Stomach (tissue), 9 donors: ENCODE measurements around the gene EGLN2. TPM values are rescaled to one million over a fixed set of nuclear protein-coding genes. Genes with fewer than 3 reads are reported as not detected.

Experiments used
- DNase-seq, 2 donors: peaks; one replicate each; pipeline versions ENCODE4 v3.0.0 to v3.0.0-alpha.2; 2013 to 2019
- H3K27ac ChIP-seq, 5 donors: fragments of 200-600 bp in 4 of 5; sonication (generic) in 4 of 5; one replicate each; pipeline ENCODE4 v1.5.1; 2013 to 2019; ENCODE audit warnings: mild to moderate bottlenecking in 1 of 5, moderate library complexity in 1 of 5
- H3K27me3 ChIP-seq, 3 donors: fragments of 200-600 bp; sonication (generic); one replicate each; pipeline ENCODE4 v1.5.1; 2017 to 2019; ENCODE audit warnings: mixed run types in 1 of 3
- H3K36me3 ChIP-seq, 4 donors: fragments of 200-600 bp; sonication (generic); 1 replicate in 3 of 4; 2 replicates in 1 of 4; pipeline ENCODE4 v1.5.1; 2016 to 2019
- H3K4me1 ChIP-seq, 4 donors: fragments of 200-600 bp; sonication (generic); one replicate each; pipeline ENCODE4 v1.5.1; 2016 to 2019
- H3K4me3 ChIP-seq, 4 donors: fragments of 200-600 bp; sonication (generic) in 3 of 4; one replicate each; pipeline ENCODE4 v1.5.1; 2016 to 2019; ENCODE audit warnings: mild to moderate bottlenecking in 1 of 4
- H3K9me3 ChIP-seq, 4 donors: fragments of 200-600 bp; sonication (generic); one replicate each; pipeline ENCODE4 v1.5.1; 2016 to 2019
- EP300 ChIP-seq: sonication (generic); formaldehyde crosslinking; IDR thresholded peaks from one replicate; pipeline ENCODE4 v1.6.1; 2017; ENCODE audit warnings: antibody characterized with exemption
- POLR2A ChIP-seq, 4 donors: fragments of 450-650 bp; IDR thresholded peaks; one replicate each; pipeline ENCODE4 v1.6.1; 2016; ENCODE audit warnings: antibody characterized with exemption in 4 of 4, control low read depth in 2 of 4, mild to moderate bottlenecking in 1 of 4, moderate library complexity in 1 of 4
- POLR2AphosphoS5 ChIP-seq, 3 donors: sonication (generic); formaldehyde crosslinking; IDR thresholded peaks; one replicate each; pipeline ENCODE4 v1.6.1; 2016; ENCODE audit warnings: antibody characterized with exemption in 3 of 3
- WGBS, 5 donors: extraction: QIAGEN DNeasy Blood & Tissue Kit in 3 of 5; methylation state at CpG; one replicate each; pipeline versions ENCODE4 v1.1.5 to v1.1.7; 2013 to 2018; 5-methylcytosine and 5-hydroxymethylcytosine counted together
- intact Hi-C: fragments of 100-400 bp; cut with DNase I; formaldehyde crosslinking; loops from one replicate; pipeline ENCODE4 v1.15.1; 2023; ENCODE audit warnings: low total_unique reads
- polyA plus RNA-seq, 3 donors: library from polyadenylated mRNA; stranded (reverse); fragments of 200-250 nt; gene quantifications; one replicate each; pipeline ENCODE4 v1.2.3, GENCODE V29; 2013
- total RNA-seq, 5 donors: library from RNA; depleted of rRNA; stranded (reverse); fragments of >200 nt; gene quantifications; one replicate each; pipeline versions ENCODE4 v1.1.0 to v1.2.3, GENCODE V29; 2014 to 2016
- TF ChIP-seq, protein P1 (sequence below), 7 experiments: fragments of 450-650 bp in 4 of 7; fragments of 200-600 bp in 3 of 7; sonication (generic) in 3 of 7; IDR thresholded peaks; one replicate each; pipeline ENCODE4 v1.5.1; 2016 to 2019; ENCODE audit warnings: antibody characterized with exemption in 7 of 7, control low read depth in 2 of 7, mild to moderate bottlenecking in 1 of 7
- donor health status: healthy with polysubstance abuse.
- donor health status: Bipolar disorder and iron deficiency.
- donor health status: healthy.

Gene EGLN2
- total and polyA plus RNA-seq, 8 donors: 30.0 to 115 (median 71.4) TPM

DNA sequence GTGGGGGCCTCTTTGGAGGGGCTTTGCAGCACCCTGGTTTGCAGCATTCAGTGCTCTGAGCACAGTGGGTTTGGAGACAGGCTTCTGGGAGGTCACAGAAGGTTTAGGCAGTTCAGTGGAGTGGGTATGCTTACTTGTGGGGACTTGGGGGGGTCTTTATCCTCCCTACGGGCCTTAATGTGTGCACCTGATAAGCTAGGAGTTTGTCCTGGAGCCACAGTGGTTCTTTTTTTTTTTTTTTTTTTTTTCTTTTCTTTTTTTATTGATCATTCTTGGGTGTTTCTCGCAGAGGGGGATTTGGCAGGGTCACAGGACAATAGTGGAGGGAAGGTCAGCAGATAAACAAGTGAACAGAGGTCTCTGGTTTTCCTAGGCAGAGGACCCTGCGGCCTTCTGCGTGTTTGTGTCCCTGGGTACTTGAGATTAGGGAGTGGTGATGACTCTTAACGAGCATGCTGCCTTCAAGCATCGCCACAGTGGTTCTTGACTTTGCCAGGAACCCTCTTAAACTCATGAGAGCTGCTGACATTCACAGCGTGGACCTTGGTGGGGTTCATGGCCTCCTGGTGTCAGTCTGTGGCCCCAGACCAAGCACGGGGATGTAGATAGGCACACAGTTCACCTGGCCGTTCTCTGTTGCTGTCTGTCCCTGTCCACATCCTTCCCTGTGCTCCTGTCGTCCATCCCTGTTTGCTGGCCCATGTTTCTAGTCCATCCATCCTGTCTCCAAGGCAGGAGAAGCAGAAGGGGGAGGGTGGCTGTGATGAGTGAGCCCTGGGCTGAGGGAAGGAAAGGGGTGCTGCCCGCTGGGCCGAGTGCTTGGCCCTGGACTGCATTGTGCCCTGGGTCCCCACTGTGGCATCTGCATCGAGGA lies 2.7 kb downstream of the EGLN2 start:
- Histone ChIP-seq H3K4me3 (peak overlapping the region; percentile 86 to 98 (median 92)), H3K27me3 (no peaks in the 10 kb centered on the region), H3K4me1 (peaks cover 74 to 80% (median 76%) of the 10 kb centered on the region in 4 donors), H3K36me3 (peaks cover 9 to 21% (median 16%) of the 10 kb centered on the region in 4 donors), H3K9me3 (no peaks in the 10 kb centered on the region), H3K27ac (peak overlapping the region; percentile 81 to 99 (median 97))
- DNase-seq: peak in 1 of 2 donors; percentile 9
- no peak for TF ChIP-seq EP300
- no peak for TF ChIP-seq POLR2A (IDR thresholded peaks at IDR 0.05)
- no peak for TF ChIP-seq POLR2AphosphoS5 (IDR thresholded peaks at IDR 0.05)
- TF ChIP-seq, protein P1, sequence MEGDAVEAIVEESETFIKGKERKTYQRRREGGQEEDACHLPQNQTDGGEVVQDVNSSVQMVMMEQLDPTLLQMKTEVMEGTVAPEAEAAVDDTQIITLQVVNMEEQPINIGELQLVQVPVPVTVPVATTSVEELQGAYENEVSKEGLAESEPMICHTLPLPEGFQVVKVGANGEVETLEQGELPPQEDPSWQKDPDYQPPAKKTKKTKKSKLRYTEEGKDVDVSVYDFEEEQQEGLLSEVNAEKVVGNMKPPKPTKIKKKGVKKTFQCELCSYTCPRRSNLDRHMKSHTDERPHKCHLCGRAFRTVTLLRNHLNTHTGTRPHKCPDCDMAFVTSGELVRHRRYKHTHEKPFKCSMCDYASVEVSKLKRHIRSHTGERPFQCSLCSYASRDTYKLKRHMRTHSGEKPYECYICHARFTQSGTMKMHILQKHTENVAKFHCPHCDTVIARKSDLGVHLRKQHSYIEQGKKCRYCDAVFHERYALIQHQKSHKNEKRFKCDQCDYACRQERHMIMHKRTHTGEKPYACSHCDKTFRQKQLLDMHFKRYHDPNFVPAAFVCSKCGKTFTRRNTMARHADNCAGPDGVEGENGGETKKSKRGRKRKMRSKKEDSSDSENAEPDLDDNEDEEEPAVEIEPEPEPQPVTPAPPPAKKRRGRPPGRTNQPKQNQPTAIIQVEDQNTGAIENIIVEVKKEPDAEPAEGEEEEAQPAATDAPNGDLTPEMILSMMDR (IDR thresholded peaks at IDR 0.05): no peak
- intact Hi-C loops: no loop called here
- 33 to 45% (median 43%) methylated on average over 11 to 13 of the region's 13 CpGs for WGBS, 5 donors

DNA sequence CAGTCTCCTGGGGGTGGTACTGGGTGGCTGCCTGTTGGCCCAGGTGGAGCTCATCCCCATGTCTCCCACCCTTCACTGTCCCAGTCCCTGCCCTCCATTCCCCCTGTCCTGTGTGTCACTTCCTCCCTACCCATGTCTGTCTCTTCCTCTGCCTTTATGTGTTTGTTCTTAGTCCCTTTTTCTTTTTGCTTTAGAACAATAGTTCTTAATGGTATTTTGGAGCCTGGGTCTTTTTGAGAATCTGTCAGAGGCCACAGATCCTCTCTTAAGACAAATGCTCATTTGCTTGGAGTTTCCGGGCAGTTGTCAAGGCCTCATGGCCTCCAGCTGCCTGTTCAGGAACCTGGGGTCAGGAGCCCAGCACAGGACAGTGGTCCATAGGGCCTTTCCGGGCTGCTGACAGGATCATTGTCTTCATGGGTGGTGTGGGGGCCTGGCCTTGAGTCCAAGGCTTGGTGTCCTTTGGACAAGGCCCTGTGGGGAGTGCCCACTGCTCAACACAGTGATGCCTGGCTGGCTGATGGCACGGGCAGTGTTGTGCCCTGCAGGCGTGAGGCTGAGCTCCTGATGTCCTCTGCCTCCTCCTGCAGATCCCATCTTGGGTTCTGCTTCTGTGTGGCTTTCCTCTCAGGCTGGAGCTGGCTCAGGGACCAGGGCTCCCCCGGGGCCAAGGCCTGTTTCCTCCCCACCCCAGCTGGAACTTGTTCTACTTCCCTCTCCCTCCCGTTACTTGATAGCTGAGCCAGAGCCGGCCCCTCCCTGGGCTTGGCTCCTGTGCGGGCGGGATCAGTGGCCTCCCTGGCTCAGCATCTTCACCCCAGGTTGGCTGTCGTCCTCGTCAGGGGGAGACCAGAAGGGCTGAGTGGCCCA lies 3.5 kb downstream of the EGLN2 start:
- 13 to 19% (median 15%) methylated on average over 11 of the region's 11 CpGs for WGBS, 5 donors
- Histone ChIP-seq H3K27me3 (no peaks in the 10 kb centered on the region), H3K27ac (peak overlapping the region; percentile 73 to 99 (median 95)), H3K36me3 (peaks cover 12 to 24% (median 21%) of the 10 kb centered on the region in 4 donors), H3K9me3 (no peaks in the 10 kb centered on the region), H3K4me3 (peak overlapping the region in 3 of 4 donors; percentile 25 to 96 (median 40)), H3K4me1 (peaks cover 81 to 86% (median 84%) of the 10 kb centered on the region in 4 donors)
- TF ChIP-seq POLR2AphosphoS5 (IDR thresholded peaks at IDR 0.05): peak in 2 of 3 donors; percentile 48 to 61
- TF ChIP-seq EP300: no peak
- peak; percentile 71 to 72 for DNase-seq
- intact Hi-C loops: no loop called here

DNA sequence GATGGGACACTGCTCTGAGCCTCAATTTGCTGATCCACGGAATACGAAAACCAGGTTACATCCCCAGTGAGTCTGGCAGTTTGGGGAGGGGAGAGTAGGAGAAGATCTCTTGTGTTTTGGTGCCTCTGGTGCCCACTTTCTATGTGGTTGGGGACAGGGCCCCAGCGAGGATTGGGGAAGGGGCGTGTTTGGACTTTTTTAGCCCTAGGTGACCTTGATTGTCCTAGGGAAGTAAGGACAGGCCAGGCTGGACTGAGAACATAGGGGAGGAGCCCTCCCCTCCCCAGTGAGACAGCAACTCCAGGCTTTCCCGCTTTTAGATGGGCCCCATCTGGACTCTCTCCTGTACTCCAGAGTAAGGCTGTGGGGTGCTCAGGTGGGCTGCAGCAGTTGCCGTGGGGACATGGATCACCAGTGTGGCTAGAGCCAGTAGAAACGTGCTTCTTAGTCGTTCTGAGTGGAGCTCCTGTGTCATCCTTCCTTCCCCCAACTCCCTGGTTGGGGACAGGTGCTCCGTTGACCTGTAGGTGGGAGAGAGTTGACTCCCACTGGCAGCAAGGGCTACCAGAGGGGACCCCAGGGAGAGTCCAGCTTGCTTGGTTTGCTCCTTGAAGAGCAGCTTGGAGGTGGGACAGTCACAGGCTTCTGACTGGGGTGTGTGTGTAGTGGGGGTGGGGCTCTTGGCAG lies 4.3 kb downstream of the EGLN2 start:
- no peaks in the 10 kb centered on the region for H3K9me3 ChIP-seq
- peaks cover 19 to 32% (median 29%) of the 10 kb centered on the region in 4 donors for H3K36me3 ChIP-seq
- H3K4me1 ChIP-seq: peaks cover 75 to 85% (median 83%) of the 10 kb centered on the region in 4 donors
- TF ChIP-seq, protein P1 (IDR thresholded peaks at IDR 0.05): no peak
- TF ChIP-seq POLR2AphosphoS5 (IDR thresholded peaks at IDR 0.05) (no peak), EP300 (no peak), POLR2A (IDR thresholded peaks at IDR 0.05) (no peak)
- H3K27me3 ChIP-seq: no peaks in the 10 kb centered on the region
- peak overlapping the region; percentile 73 to 99 (median 95) for H3K27ac ChIP-seq
- H3K4me3 ChIP-seq: peak overlapping the region in 3 of 4 donors; percentile 25 to 96 (median 40)
- WGBS, 5 donors: 30 to 44% (median 34%) methylated on average over 9 of the region's 9 CpGs
- no peak for DNase-seq
- intact Hi-C loops: no loop called here

DNA sequence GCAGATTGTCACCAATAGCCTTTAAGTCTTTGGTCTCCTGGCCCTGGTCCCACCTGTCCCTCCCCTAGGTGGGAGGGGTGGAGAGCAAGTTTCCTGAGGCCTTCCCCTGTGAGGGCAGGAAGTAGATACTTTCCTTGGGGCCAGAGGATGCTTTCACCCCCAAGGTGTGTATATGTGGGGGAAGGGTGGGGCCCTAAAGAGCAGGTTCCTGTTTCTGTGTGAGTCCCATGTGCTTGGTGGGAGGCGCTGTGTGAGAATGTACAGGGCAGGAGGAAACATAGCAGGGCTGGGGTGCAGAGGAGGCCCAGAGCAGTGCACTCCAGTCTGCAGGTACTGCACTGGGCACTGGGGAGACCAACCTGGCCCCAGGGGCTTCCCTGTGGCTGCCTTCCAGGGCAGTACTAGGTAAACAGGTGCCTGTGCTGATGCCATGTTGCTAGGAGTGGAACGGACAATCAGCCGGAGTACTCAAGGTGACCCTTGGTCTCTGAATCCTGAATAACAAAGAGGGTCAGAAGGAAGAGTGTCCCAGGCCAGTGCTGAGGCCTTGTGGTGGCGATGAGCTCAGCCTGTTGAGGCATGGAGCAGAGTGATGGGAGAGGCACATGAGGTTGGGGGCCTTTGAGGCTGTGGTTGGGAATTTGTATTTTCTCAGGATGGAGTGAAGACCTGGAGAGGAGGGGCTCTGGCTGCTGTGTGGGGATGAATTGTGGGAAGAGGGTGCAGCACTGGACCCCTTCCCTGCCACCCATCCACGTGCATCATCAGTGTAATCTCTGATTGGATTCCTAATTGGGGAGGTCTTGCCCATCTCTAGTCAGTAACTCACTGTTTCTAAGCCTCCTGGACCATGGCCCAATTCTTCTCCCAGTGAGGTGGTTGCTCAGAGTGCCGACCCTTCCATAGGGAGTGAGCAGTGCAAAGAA lies 5.1 kb downstream of the EGLN2 start:
- H3K4me1 ChIP-seq: peaks cover 75 to 92% (median 90%) of the 10 kb centered on the region in 4 donors
- H3K27ac ChIP-seq: peak overlapping the region; percentile 73 to 99 (median 95)
- peaks cover 27 to 40% (median 37%) of the 10 kb centered on the region in 4 donors for H3K36me3 ChIP-seq
- WGBS, 5 donors: 40 to 55% (median 51%) methylated on average over 6 of the region's 6 CpGs
- TF ChIP-seq POLR2AphosphoS5 (IDR thresholded peaks at IDR 0.05): peak in 1 of 3 donors; percentile 28
- no peak for TF ChIP-seq EP300
- peak overlapping the region in 2 of 4 donors; percentile 40 to 96 for H3K4me3 ChIP-seq
- no peaks in the 10 kb centered on the region for H3K27me3 ChIP-seq
- peak; percentile 83 to 84 for DNase-seq
- intact Hi-C loops: no loop called here
- H3K9me3 ChIP-seq: no peaks in the 10 kb centered on the region
